ENCODE results near the gene TM9SF1. TPM values are rescaled to one million over a fixed set of nuclear protein-coding genes. Genes with fewer than 3 reads are reported as not detected.
"Not testable (repeated sequence)": the region's sequence is repeated elsewhere in the genome, so short reads cannot be mapped to it uniquely, and the experiment has no call there.

Gene TM9SF1
- total RNA-seq, 1 experiment from 2014 or later = 68.3 TPM

DNA sequence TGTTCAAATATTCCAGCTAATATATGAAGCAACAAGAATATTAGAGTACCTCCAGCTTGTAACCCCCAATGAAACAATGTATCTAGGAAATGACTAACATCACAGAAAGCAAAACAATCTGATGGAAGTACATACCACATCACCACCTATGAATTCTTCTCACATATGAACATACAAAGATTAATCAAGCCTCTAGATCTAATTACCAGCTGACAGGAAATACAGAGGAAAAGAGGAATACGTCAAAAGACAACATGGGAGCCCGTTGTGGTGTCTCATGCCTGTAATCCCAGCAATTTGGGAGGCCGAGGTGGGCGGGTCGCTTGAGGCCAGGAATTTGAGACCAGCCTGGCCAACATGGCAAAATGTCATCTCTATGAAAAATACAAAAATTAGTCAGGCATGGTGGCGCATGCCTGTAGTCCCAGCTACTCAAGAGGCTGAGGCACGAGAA, 29.4 kb upstream of the TM9SF1 start:
- peak; percentile 89 for DNase-seq (ENCODE audit: low read depth)

GRCh38 chr14:24222987-24223386, 27.7 kb upstream of the TM9SF1 start:
- DNase-seq (ENCODE audit: low read depth) = not testable (repeated sequence)

- no peak for DNase-seq (ENCODE audit: low read depth)
Observed at GRCh38 chr14:24219521-24219920, 24.3 kb upstream of the TM9SF1 start.

DNA sequence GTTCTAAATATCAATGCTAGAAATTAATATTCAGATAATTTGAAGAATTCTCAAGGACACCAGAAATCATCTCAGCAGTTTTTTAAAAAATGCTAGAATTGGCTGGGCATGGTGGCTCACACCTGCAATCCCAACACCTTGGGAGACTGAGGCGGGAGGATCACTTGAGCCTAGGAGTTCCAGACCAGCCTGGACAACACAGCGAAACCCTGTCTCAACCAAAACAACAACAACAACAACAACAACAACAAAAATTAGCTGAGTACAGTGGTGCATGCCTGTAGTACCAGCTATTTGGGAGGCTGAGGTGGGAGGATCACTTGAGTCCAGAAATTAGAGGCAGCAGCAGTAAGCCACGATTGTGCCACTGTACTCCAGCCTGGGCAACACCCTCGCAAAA, 23.8 kb upstream of the TM9SF1 start:
- DNase-seq (ENCODE audit: low read depth) = no peak

GRCh38 chr14:24216876-24217275, 21.6 kb upstream of the TM9SF1 start:
- DNase-seq (ENCODE audit: low read depth) = not testable (repeated sequence)

GRCh38 chr14:24216345-24216699, 21.1 kb upstream of the TM9SF1 start:
- DNase-seq (ENCODE audit: low read depth) = no peak

DNA sequence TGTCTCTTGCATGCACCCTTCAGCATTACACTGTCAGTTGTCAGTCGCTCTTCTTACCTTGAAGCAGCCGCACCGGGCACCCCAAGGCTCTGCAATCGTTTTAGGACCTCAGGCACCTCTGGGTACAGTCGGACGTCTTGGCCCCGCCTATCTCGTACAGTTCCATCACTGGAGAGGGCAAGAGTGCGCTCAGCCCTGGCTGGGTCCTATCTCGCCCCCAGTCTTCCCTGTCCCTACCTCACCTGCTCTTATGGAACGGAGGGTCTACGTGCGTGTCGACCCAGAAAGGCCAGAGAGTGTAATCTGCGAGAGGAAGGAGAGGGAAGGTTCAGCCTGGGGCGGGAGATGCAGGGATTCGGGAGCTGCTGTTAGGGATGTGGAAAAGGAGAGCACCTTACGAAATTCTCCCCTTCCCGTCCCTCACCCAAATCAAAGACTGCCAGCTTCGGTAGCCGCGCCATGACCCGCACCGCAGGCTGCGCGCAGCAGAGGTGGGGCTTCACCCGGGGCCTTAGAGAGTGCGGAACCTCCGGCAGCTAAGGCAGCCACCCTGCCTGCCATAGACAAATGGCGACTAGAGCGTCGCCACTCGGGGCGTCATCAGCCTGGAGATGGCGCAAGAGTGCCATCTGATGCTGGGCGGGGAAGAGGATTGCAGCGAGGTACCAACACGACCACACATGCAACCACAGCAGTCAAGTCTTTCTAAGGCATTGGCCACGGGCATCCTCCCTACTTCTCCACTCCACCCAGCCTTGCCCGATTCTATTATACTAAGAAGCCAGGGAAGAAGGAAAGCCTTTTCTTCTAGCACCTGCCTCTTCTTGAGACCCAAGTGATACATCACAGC, 20.5 kb upstream of the TM9SF1 start, which contains the start of gene MDP1:
Gene MDP1 (minus strand): TSS at position 572 of the 850 bp plus-strand sequence. CDS start 111 bp downstream, at position 461.
- peak; percentile 90 for DNase-seq (ENCODE audit: low read depth)

DNA sequence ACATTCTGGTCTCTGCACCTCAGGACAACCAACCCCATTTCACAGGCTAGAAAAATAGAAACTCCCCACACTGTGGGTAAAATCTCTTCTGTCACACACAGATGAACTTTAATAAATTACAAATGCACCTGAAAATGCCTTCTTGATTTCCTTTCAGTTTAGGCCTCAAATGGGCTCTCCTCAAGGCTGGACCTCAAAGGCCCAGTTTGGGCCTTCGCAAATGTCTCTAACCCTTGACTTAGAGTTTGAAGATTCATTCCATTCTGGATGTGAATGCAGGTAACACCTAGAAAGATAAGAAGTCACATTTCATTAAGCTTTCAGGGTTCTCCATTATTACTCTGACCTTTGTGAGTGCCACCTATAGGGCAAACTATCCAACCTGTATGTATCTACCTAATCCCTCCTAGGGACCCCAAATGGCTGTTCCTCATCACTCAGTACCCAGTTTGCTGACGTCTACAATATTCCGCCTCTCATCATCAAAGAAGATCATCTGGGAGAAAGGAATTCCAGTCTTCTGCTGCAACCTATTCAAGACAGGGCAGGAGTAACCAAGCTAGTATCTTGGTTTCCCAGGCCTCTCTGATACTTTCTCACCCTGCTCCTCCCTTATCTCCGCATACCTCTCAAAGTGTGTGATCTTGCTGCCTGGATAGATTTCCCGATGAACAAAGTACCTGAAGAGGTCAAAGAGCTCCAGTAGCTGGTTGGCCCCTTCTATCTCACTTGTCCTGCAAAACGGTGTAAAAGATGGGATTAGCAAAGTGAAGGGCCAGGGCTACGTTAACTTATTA, 18.8 kb upstream of the TM9SF1 start:
- DNase-seq (ENCODE audit: low read depth) = no peak

DNA sequence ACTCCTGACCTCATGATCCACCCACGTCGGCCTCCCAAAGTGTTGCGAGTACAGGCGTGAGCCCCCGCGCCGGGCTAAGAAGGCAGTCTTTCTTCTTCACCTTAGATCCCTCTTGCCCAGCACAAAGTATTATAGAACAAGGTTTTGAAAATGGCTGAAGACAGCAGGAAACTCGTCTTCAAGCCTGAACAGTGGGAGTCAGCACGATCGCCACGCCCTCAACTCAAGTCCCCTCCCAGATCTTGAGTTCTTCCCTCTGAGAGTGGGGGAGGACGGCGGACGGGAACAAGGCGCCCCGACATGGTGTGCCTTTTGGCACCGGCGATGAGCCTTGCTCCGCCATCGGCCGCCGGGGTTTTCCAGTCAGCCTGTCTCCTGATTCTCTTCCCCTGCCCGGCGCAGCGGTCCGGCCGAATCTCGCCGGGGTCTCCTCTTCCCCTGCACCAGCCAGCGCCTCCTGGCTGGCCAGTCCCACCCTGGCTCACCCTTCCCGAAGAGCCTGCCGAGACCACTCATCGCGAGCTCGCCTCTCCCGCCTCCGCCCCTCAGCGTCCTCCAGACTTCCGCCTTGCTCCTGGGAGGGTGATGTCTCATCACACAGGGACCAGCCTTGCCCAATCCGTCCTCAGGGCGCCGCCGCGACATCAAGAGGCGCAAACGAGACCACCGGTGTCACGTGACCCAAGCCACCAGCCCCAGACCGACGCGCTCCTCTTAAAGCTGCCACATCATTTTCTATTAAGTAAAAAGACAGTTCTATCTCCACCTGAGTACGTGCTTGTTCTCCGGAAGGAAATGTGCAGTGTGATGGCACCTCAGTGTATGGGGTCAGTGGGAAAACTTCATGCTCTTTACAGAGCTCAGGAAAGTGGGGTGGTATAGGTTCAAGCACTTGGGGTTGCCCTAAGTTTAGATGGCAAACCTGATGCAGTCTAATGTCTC, 18.0 kb upstream of the TM9SF1 start, which contains the start of gene CHMP4A:
Gene CHMP4A (minus strand): TSS at position 565 of the 942 bp plus-strand sequence. CDS start 49 bp downstream, at position 516.
- DNase-seq (ENCODE audit: low read depth) = peak; percentile 98

GRCh38 chr14:24211311-24211710, 16.1 kb upstream of the TM9SF1 start:
- DNase-seq (ENCODE audit: low read depth) = no peak

DNA sequence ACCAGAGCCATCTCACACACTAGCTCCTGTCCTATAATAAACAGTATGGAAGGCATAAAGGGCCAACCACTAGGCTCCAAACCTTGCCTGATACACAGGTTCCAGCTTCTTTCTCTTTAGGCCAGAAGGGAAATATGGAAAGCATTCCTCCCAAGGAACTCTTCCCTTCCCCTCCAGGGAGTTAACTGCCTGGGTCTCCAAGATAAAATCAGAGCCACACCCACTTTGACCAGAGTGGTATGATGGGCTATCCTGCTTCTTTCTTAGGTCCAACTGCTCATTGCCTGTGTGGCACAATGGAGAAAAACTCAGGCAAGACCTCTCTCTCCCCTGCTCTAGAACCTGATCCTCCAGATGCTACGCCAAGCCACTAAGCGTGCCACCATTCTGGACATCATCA, 12.4 kb upstream of the TM9SF1 start:
- DNase-seq (ENCODE audit: low read depth) = no peak

- no peak for DNase-seq (ENCODE audit: low read depth)
Observed at GRCh38 chr14:24207104-24207551, 11.9 kb upstream of the TM9SF1 start.

DNA sequence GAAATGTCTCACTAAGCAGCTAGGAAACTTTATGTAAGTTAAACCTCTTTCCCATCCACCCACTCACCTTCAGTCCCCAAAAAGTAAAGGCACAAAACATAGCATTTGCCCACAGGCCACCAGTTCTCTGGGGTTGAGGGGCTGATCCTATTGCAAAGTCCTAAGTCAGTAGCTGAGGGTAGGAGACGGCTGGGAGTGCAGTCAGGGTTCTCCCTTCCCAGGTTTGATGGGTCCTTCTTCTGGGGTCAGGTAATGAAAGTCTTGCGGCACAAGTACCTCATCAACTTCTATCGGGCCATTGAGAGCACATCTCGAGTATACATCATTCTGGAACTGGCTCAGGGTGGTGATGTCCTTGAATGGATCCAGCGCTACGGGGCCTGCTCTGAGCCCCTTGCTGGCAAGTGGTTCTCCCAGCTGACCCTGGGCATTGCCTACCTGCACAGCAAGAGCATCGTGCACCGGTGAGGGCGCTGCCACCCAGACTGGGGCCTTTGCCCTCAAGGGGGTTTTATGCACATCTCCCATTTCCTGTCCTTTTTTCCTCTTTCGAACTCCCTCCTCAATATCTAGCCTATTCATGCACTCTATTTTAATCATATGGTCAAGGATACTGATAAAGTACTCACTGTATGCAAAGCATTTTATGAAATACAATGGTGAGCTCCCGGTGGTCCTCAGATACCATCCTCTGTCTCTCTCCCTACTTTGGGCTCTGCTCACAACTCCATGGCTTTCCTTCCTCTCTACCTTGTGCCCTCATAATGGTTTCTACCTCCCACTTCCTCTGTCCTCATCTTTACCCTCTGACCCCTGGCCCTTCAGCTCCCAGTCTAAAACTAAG, 11.2 kb upstream of the TM9SF1 start:
- DNase-seq (ENCODE audit: low read depth) = no peak

DNA sequence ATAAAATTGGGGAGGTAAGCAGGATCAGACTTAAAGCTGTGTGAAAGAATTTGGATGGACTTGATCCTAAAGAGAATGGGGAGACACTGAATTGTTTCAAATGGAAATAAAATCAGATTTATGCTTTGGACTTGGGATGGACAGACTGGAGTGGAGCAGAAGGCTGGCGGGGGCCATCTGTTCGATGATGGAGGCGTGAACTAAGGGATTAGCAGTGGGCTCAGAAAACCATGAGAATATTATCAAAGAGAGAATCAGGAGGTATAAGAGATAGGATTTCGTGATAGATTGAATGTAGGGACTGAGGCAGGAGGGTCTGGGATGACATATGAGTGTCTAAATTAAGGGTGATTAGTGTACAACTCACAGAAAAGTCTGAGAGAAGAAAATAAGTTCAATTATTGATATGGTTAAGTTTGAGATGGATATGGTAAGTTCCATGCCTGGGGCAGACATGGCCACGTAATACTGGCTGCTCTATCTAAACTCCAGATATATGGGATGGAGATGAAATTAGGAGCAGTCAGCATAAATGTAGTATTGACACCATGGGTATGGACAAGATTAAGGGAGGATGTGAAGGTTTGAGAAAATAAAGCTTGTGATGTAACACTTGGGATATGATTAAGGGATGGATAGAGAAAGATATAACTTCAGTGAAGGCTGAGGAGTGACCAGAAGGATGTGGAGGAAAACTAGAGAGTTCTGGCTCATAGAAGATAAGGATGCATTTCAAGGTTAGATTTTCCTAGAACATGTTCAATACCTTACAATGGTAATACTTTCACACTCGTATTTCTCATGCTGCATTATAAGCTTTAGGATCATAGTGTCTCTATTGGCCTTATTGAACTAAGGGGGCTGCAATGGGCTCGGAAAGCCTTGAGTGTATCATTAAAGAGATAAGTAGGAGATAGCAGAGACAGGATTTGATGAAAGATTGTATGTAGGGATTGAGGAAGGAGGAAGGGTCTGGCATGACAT, 9.2 kb upstream of the TM9SF1 start:
- DNase-seq (ENCODE audit: low read depth) = no peak

DNA sequence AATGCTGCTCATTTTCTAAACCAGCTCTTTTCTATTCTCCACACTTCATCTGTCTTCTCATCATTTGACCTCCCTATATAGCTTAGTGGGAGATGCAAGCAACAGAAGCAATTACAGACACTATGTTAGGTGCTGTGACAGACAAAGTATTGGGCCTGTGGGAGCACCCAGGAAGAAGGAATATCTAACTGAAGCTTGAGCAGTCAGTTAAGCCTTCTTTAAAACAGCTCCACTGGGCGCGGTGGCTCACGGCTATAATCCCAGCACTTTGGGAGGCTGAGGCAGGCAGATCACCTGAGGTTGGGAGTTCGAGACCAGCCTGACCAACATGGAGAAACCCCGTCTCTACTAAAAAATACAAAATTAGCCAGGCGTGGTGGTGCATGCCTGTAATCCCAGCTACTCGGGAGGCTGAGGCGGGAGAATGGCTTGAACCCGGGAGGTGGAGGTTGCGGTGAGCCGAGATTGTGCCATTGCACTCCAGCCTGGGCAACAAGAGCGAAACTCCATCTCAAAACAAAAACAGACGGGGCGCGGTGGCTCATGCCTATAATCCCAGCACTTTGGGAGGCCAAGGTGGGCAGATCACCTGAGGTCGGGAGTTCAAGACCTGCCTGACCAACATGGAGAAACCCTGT, 8.1 kb upstream of the TM9SF1 start:
- DNase-seq (ENCODE audit: low read depth) = not testable (repeated sequence)

DNA sequence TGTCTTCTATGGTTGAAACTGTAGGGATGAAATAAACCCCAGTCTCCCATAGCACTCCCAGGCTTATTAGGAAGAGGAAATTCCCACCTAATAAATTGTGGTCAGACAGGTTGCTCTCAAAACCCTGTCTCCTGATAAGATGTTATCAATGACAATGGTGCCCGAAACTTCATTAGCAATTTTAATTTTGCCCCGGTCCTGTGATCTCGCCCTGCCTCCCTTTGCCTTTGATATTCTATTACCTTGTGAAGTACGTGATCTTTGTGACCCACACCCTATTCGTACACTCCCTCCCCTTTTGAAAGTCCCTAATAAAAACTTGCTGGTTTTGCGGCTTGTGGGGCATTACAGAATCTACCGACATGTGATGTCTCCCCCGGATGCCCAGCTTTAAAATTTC, 7.3 kb upstream of the TM9SF1 start:
- DNase-seq (ENCODE audit: low read depth) = not testable (repeated sequence)

- DNase-seq (ENCODE audit: low read depth) = no peak
Observed at GRCh38 chr14:24198814-24199524, 3.7 kb upstream of the TM9SF1 start.

- no peak for DNase-seq (ENCODE audit: low read depth)
Observed at GRCh38 chr14:24197056-24197450, 1.8 kb upstream of the TM9SF1 start.

Data from HT1080 (cell line).